Erythroblast (primary cell): Measurements from ENCODE around the gene PSMG1.

Experiments
- GATA1 ChIP-seq: IDR thresholded peaks from 2 replicates; pipeline ENCODE4 v1.6.1; 2011; ENCODE audit warnings: low read depth, mild to moderate bottlenecking, control low read depth, low read length, moderate library complexity
- POLR2A ChIP-seq: IDR thresholded peaks from 2 replicates; pipeline ENCODE4 v1.6.1; 2011; ENCODE audit warnings: mild to moderate bottlenecking, low read length

- TF ChIP-seq POLR2A (no peak), GATA1 (no peak)
Measured at GRCh38 chr21:39176271-39176709, 7.0 kb downstream of the PSMG1 start.
